GM21529 (cell line): ENCODE measurements around the gene GBF1.
"Not testable (repeated sequence)": the region's sequence is repeated elsewhere in the genome, so short reads cannot be mapped to it uniquely, and the experiment has no call there.

ENCODE experiments used
- ATAC-seq: cut with Tn5 transposase; IDR thresholded peaks from one replicate; pipeline ENCODE4 v1.9.1; 2021; ENCODE audit not compliant: unreplicated experiment

The GBF1 gene

GRCh38 chr10:102268375-102268888 is 23.1 kb downstream of the GBF1 start:
- ATAC-seq, result no peak

DNA sequence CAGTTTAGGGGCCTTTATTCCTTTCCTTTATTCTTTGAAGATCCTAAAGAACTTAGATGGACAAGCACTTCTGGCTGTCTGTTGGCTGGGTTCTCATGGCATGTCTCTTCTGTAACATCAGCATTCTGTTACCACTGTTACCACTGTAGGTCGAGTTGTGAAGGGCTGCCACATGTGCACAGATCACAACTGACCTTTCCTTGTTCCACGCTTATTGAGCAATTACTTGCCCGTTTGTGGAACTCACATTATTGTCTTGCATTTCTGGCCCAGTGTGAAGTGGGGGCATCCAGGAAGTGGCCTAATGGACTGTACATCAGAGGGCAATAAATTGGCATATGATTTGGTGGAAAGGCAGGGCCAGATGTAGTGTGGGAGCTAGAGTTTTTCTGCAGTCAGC is 23.7 kb downstream of the GBF1 start:
- no peak for ATAC-seq

DNA sequence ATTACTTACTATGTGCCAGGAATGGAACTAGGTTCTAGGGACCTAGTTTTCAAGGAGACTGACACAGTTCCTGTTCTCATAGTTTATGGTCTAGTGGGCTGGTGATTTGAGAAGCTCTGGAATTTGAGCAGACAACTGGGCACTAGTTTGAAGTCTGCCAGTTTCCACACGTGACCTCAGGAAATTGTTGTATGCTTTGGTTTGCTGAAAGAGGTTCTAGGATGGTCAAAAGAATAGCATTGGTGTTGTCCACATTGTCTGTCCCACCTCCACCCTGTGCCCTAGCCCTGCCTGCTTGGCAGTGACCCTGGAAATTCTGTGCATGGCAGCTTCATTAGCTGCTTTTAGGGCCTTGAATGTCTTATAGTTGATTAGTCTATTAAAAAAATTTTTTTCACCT is 28.7 kb downstream of the GBF1 start:
- no peak for ATAC-seq

- ATAC-seq, result no peak
Measured at GRCh38 chr10:102275343-102275742, 30.0 kb downstream of the GBF1 start.

DNA sequence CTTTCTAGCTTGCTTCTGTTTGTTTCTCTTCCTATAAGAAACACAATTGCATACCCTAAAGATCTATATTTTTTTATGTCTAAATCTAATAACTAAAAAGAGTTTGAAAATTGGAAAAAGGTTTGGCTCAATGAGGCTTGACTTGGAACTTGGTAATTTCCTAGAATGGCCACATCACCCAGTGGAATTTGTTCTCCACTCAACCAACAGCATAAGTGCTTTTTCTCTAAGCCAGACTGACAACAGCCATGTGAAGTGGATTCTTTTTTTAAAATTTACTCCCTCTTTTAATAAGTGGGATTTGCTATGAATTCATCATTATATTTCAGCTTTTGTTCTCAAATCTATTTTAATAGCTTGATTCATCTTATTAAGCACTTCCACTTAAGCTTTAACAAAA is 33.8 kb downstream of the GBF1 start:
- ATAC-seq, result no peak

GRCh38 chr10:102280397-102281101 is 35.2 kb downstream of the GBF1 start:
- ATAC-seq, result no peak

DNA sequence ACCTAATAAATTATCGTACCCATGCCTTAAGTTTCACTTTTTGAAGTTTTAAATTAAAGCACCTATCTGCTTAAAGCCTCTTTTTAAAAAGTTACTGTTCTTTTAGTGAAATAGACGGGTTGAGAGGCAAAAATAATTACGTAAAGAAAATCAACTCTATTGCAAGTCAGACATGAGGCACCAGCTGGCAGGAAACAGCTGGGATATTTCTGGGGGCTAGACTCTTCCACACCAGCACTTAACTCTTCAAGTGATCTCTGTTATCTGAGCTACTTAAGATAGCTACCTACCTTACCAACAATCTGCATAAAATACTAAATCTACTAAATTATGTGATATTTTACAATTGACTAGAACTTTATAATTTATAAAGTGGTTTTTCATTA is 35.8 kb downstream of the GBF1 start:
- ATAC-seq, result no peak

GRCh38 chr10:102283488-102283887 is 38.2 kb downstream of the GBF1 start:
- no peak for ATAC-seq

DNA sequence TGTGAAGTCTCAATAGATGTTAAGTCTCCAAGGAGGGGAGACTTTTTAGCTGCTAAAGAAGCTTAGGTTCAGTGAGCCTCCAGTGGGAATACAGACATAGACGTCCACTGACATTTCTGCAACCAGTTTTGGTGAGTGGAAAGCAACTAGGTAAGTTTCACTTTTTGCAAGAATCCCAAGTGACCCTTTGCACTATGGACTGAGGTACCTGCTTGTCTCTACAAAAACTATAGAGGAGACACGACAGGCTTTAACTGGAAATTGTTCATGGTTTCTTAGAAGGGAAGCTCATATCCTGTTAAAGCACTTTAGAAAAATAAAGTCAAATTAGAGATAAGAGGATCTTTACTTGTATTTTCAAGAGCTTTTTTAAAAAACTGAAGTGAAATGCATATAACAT is 38.6 kb downstream of the GBF1 start:
- no peak for ATAC-seq

DNA sequence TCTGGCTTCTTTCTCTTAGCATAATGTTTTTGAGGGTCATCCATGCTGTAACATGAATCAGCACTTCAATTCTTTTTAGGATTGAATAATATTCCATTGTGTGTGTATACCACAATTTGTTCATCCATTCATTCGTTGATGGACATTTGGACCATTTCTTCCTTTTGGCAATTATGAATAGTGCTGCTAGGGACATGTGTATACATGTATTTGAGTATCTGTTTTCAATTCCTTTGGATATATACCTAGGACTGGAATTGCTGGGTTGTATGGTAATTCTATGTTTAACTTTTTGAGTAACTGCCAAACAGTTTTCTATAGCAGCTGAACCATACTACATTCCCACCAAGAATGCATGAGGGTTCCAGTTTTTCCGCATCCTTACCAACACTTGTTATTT is 39.2 kb downstream of the GBF1 start:
- no peak for ATAC-seq

DNA sequence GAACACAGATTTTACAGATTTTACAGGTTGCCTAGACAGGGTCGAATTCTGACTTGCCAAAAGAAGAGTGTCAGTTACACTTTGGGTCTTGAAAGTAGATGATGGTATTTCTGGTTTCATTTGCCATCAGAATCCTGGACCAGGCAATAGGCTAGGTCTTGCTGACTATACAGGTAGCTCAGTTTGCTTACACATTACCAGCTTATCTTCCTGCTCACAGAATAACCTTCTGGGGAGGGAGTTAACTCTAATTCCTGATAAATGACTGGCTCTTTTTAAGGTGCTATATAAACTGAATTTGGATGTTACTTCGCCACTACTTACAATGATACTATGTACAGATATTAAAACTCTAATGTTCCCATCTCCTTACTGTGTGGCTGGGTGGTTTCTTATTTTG is 39.8 kb downstream of the GBF1 start:
- no peak for ATAC-seq

DNA sequence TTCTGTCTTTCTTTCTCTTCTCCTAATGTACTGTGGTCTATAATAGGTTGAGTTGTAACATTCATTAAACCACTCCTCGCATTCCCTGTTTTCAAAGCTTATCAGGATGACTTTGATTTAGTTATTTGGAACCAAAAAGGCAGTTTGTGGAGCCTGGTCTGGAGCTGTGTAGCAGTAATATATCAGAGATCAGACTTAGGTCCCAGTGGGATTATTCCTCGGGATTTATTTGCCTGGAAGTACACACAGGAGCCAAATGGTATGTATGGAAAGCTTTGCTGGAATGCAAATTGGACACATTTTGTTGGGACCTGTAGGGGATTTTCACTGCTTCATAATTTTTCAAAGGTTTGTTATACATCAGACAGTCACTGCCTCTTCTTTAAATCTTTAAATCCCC is 40.9 kb downstream of the GBF1 start:
- no peak for ATAC-seq

DNA sequence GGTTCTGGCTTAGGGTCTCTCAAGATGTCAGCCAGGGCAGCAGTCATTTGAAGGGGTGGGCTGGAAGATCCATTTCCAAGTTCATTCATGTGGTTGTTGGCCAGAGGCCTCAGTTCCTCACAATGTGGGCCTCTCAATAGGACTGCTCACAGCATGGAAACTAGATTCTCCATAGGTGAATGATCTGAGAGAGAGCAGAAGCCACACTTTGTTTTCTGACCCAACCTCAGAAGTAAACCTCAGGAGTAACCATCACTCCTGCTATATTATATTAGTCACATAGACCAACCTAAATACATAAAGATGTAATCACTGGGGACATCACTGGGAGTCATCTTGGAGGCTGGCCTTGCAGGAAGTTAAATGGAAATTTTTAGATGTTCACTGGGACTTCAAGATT is 42.2 kb downstream of the GBF1 start:
- ATAC-seq, result no peak

DNA sequence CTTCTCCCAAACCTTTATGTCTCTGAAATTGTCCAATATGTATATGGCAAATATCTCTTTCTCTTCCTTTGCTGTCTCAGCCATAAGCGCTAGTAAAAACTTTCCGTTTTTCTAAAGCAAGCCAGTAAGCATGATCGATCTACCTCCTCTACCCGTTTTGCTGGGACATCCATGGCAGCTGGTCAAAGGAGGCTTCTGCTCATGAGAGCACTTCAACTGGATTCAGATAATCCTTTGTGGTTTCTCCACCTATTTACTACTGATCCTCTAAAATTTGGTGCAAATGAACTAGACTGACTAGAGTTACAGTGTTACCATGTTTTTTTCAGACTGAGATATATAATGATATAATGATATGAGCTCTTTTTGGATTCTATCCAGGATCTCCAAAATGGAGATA is 42.7 kb downstream of the GBF1 start:
- no peak for ATAC-seq

- no peak for ATAC-seq
Measured at GRCh38 chr10:102289356-102289755, 44.0 kb downstream of the GBF1 start.

- no peak for ATAC-seq
Measured at GRCh38 chr10:102289840-102290239, 44.5 kb downstream of the GBF1 start.

GRCh38 chr10:102291221-102291905 is 46.0 kb downstream of the GBF1 start:
- ATAC-seq, result no peak

DNA sequence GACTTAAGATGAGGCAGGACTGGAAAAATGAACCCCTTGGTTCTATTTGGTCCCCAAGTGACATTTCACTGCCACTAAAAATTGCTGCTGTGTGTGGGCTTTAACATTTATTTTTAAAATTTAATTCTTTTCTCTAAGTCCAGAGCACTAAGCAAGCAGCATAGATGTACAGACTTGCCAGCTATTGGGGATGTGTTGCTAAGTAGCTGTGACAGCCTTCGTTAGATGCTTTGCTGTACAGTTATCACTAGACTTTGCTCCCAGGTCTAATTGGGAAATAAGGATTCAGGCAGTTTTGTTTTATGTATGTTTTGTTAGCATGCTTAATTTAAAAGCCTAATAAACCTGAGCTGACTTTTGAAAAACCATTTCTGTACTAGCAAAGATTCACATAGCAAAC is 51.8 kb downstream of the GBF1 start:
- no peak for ATAC-seq

- no peak for ATAC-seq
Measured at GRCh38 chr10:102298899-102299298, 53.6 kb downstream of the GBF1 start.

- ATAC-seq, result no peak
Measured at GRCh38 chr10:102299873-102300272, 54.5 kb downstream of the GBF1 start.

DNA sequence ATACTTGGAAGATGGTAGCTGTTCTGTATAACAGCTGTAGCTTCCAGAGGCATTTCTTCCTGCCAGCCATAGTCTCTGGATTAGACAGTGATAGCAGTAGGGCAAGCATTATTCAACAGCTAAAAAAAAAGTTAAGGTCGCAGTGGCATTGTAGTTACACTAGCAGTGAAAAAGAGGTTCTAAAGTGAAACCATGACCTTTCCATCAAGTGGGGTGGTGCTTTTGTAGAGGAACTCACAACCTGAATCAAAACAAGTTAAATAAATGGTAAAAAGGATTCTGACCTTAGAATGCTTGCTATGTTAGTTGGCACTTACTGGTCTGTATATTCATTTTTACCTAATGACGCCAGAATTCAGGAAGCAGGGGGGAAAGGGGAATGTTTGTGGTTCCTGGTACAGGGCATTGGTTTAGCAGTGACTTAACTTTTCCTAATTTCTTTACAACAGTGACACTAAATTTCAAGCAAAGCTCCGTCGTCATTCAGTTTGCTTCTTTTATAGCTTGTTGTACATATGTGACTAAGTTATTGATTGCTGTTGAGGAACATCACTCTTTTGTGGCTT is 55.0 kb downstream of the GBF1 start:
- no peak for ATAC-seq

DNA sequence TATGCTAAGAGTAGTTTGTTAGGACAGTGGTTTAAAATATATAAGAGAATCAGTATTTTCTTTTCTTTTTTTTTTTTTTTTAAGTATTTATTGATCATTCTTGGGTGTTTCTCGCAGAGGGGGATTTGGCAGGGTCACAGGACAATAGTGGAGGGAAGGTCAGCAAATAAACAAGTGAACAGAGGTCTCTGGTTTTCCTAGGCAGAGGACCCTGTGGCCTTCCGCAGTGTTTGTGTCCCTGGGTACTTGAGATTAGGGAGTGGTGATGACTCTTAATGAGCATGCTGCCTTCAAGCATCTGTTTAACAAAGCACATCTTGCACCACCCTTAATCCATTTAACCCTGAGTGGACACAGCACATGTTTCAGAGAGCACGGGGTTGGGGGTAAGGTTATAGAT is 55.6 kb downstream of the GBF1 start:
- not testable (repeated sequence) for ATAC-seq
